ENCODE results near the gene TLCD2. TPM values are rescaled to one million over a fixed set of nuclear protein-coding genes. Genes with fewer than 3 reads are reported as not detected.

The TLCD2 gene, protein sequence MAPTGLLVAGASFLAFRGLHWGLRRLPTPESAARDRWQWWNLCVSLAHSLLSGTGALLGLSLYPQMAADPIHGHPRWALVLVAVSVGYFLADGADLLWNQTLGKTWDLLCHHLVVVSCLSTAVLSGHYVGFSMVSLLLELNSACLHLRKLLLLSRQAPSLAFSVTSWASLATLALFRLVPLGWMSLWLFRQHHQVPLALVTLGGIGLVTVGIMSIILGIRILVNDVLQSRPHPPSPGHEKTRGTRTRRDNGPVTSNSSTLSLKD
- 1 to 10 TPM in 1 of 2 donors, under 1 TPM in 1; 1.00 to 1.4 TPM for total RNA-seq

DNA sequence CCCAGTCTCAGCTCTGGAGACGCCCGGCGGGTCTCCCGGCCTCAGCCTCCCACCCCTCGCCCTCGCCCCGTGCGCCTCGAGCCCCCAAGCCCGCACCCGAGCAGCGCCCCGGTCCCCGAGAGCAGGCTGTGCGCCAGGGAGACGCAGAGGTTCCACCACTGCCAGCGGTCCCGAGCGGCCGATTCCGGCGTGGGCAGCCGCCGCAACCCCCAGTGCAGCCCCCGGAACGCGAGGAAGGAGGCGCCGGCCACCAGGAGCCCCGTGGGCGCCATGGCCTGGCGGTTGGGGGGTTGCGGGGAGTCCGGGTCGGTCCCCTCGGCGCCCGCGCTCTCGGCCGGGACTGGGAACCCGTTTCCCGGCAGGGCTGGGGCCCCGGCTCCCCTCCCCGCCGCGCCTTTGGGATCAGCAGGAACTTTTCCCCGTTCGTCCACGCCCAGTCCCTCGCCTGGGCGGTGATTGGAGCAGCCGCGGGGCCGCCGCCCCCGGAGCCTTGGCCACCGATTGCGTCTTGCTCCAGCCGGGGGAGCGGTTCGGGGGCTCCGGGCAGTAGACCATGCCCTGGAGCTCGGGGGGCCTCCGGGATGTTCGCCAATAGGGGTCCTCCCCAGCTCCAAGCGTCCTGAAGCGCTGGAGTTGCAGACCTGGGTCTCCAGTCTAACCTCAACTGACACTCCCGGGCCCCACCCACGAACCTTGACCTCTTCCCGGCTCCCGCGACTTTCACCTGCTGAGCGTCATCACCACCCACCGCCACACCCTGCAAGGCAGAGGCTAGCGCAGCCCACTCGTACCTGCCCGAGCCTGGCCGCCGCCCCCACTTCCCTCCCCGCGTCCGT lies at the start of gene TLCD2:
Gene TLCD2 (minus strand): TSS at position 407 of the 836 bp plus-strand sequence. CDS start 135 bp downstream, at position 272.

DNA sequence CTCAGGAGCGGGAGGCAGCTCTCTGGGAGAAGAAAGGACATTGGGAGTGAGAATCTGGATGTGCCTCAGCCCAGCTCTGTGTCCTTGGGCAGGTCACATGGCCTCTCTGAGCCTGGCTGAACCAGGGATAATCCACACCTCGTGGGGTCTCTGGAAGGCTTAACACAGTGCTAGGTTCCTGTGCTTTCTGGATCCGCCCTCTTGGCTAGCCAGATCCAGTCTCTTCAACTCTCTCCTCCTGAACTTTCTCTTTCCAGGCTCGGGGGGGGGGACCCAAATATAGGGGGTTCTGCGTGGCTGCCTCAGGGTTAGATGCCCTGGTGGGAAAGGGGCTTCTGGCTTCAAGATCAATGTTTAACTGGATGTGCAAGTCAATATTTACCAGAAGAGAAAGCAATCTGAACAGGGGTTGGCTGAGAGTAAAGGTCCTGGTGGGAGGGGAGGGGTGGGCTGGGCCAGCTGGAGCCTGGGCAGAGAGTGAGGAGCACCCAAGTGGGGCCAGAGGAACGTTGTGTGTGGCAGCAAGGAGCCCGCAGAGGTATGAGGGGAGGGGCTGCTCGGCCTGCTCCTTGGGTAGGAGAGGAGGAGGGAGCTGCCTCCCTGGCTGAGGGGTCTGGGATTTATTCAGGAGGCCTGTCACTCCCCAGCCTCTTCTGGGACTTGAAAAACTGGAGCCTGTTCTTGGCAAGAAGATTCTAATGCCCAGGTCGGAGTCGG lies 32.4 kb upstream of the TLCD2 start, which contains the start of gene SERPINF2:
Gene SERPINF2 (plus strand): TSS at position 501 of the 717 bp plus-strand sequence. CDS start 2,125 bp downstream, outside the sequence.

DNA sequence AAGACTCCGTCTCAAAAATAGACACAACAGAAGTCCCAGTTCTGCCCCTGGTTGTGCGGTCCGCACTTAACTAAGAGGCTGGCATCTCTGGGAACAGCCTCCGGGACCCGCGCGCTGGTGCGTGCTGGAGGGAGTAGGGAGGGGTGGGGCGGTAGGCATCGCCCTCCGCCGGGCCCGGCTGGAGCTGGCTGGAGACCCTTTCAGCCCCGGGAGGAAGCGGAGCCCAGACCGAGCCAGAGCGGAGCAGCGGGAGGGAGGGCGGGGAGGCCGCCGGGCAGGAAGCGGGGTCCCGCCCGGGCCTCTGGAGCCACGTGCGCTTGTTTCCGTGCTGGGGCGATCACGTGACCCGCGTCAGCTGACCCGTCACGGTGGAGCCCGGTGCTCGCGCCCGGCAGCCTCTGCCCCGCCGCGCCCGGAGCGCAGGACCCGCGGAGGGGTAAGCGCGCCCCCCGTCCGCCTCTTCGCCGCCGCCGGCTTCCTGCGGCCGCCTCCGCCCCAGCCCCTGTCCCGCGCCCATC lies 14.2 kb upstream of the TLCD2 start, which contains the start of gene WDR81:
Gene WDR81 (plus strand): TSS at position 354 of the 518 bp plus-strand sequence. CDS start 256 bp downstream, outside the sequence.

DNA sequence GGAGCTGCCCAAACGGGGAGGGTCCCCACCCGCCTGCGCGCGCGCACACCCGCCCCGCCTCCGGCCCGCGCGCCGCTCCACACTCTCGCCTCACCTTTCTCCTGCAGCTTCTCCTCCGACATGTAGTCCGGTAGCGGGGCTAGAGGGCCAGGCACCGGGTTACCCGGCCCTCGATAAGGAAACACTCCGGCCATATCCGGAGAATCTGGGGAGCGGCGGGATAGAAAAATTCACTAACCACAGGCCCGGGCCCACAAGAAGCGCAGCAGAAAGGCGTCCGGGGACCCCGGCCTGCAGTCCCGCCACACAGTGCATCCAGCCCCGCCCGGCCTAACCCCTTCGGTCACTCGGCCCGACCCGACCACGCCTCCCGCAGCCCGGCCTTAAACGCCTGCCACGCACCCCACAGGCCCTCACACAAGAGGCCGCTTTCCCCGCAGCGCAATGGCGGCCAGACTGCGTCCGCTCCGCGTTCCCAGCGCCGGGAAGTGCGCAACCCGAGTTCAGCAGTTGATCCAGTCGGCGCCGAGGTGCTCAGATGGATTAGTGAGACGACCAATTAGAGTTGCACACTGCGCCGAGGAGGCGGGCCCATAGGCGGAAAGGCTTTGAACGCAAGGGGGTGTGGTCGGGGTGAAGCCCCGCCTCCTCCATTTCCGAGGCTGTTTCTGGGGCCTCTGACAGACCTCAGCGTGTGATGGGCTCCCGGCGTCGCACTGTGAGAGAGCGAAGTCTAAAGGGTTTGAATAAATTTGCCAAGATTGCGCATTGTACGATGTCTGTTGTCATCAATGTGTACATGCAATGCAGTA lies 25.6 kb downstream of the TLCD2 start, which contains the start of gene PRPF8:
Gene PRPF8 (minus strand): TSS at position 490 of the 812 bp plus-strand sequence. CDS start 296 bp downstream, at position 194.

Other genes with a start within 250 kb of the TLCD2 start
- 100 to 1,000 TPM; 103 to 112 TPM for gene MYO1C, start 217.7 kb downstream of the TLCD2 start, total RNA-seq
- gene INPP5K, start 193.8 kb downstream of the TLCD2 start, total RNA-seq, result 10 to 100 TPM; 34.6 to 46.8 TPM
- gene PITPNA, start 147.6 kb downstream of the TLCD2 start, total RNA-seq, result 10 to 100 TPM; 24.1 to 26.3 TPM
- 1 to 10 TPM in 1 of 2 donors, under 1 TPM in 1; 1.00 to 3.8 TPM for gene SLC43A2, start 81.5 kb downstream of the TLCD2 start, total RNA-seq
- under 1 TPM; under 0.01 TPM for gene SCARF1, start 64.6 kb downstream of the TLCD2 start, total RNA-seq
- 1 to 10 TPM; 5.0 to 8.9 TPM for gene RILP, start 60.5 kb downstream of the TLCD2 start, total RNA-seq
- gene PRPF8, start 25.5 kb downstream of the TLCD2 start, total RNA-seq, result 100 to 1,000 TPM; 104 to 129 TPM
- 100 to 1,000 TPM in 1 of 2 donors, 10 to 100 TPM in 1; 78.1 to 106 TPM for gene WDR81, start 14.3 kb upstream of the TLCD2 start, total RNA-seq
- gene SERPINF2, start 32.5 kb upstream of the TLCD2 start, total RNA-seq, result under 1 TPM; under 0.01 TPM
- 100 to 1,000 TPM in 1 of 2 donors, 1 to 10 TPM in 1; 3.1 to 169 TPM for gene SERPINF1, start 51.7 kb upstream of the TLCD2 start, total RNA-seq
- 10 to 100 TPM; 11.7 to 17.6 TPM for gene SMYD4, start 119.5 kb upstream of the TLCD2 start, total RNA-seq
- gene RPA1, start 119.6 kb upstream of the TLCD2 start, total RNA-seq, result 10 to 100 TPM; 13.1 to 29.0 TPM

Data from melanocyte of skin (primary cell).